Measurements from ENCODE around the gene MICAL1.
A peak's percentile ranks its signal among the peaks of the same experiment; 100 is the strongest.

MICAL1 gene

DNA sequence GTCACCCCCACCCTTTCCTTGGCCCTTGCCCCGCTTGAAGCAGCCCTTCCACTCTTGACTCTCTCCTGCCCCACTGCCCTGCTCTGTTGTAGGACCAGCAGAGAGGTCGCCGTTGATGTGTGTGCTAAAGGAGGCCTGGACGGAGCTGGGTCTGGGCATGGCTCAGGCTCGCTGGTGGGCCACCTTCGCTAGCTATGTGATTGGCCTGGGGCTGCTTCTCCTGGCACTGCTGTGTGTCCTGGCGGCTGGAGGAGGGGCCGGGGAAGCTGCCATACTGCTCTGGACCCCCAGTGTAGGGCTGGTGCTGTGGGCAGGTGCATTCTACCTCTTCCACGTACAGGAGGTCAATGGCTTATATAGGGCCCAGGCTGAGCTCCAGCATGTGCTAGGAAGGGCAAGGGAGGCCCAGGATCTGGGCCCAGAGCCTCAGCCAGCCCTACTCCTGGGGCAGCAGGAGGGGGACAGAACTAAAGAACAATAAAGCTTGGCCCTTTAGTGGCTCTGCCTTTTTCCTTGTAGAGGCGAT, 12.1 kb downstream of the MICAL1 start:
- no peak for DNase-seq (ENCODE audit: low spot score in 2 of 2)
- no peaks in the 10 kb centered on the region for H3K27me3 ChIP-seq (ENCODE audit: low read depth)
- peaks cover 12% of the 10 kb centered on the region for H3K4me1 ChIP-seq
- no peaks in the 10 kb centered on the region for H3K9me3 ChIP-seq
- H3K36me3 ChIP-seq (replicated peaks), result peaks cover 41% of the 10 kb centered on the region
- no peak overlapping the region for H3K4me3 ChIP-seq
- in situ Hi-C loops (cut with MboI; ENCODE audit: low sequenced_read_pairs), result no loop called here

DNA sequence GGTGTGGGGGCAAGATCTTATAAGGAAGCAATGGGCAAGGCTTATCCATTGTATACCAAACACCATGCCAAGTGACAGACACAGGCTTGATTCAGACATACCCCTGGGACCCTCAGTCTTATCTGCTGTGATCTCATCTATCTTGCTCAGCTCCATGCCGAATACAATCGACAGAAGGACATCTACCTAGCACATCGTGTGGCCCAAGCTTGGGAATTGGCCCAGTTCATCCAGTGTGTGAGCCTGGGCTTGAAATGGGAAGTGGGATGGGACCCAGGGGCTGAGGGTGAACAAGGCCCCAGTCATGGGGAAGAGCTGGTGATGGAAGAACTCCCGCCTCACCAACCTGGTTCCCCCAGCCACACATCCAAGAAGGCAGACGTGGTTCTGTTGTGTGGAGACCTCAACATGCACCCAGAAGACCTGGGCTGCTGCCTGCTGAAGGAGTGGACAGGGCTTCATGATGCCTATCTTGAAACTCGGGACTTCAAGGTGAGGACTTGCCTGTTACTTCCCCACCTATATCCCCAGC, 13.1 kb downstream of the MICAL1 start:
- in situ Hi-C loops (cut with MboI; ENCODE audit: low sequenced_read_pairs), result no loop called here
- H3K9me3 ChIP-seq, result no peaks in the 10 kb centered on the region
- peaks cover 41% of the 10 kb centered on the region for H3K36me3 ChIP-seq (replicated peaks)
- no peak for DNase-seq (ENCODE audit: low spot score in 2 of 2)
- no peak overlapping the region for H3K4me3 ChIP-seq
- peaks cover 12% of the 10 kb centered on the region for H3K4me1 ChIP-seq
- H3K27me3 ChIP-seq (ENCODE audit: low read depth), result no peaks in the 10 kb centered on the region

DNA sequence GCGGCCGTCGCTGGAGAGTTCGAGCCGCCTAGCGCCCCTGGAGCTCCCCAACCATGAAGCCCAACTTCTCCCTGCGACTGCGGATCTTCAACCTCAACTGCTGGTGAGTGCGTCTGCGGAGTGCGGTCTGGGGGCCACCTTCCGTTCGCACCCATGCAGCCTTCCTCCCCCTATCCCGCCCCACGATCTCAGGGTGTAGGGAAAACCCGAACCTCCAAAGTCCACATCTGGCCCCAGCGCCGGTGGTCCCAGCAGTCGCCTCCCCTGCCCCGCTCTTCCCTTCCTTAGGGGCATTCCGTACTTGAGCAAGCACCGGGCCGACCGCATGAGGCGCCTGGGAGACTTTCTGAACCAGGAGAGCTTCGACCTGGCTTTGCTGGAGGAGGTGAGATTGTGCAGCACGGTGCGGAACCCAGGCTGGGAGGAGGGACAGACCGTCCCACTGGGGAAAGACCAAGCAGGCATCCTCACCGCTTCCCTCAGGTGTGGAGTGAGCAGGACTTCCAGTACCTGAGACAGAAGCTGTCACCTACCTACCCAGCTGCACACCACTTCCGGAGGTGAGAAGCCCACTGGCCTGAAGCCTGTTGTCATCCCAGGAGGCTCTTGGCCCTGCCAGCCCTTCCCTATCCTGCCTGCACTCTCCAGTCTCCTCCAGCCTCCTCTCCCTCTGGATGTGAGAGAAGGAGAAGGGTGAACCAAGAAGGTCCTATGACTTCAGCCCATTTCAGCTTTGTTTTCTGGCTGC, 14.3 kb downstream of the MICAL1 start:
- in situ Hi-C loops (cut with MboI; ENCODE audit: low sequenced_read_pairs), result no loop called here
- Histone ChIP-seq H3K27me3 (ENCODE audit: low read depth) (no peaks in the 10 kb centered on the region), H3K36me3 (replicated peaks) (peaks cover 36% of the 10 kb centered on the region), H3K4me1 (peaks cover 12% of the 10 kb centered on the region), H3K4me3 (peak overlapping the region; percentile 79), H3K9me3 (no peaks in the 10 kb centered on the region)
- peak; percentile 47 to 72 for DNase-seq (ENCODE audit: low spot score in 2 of 2)

DNA sequence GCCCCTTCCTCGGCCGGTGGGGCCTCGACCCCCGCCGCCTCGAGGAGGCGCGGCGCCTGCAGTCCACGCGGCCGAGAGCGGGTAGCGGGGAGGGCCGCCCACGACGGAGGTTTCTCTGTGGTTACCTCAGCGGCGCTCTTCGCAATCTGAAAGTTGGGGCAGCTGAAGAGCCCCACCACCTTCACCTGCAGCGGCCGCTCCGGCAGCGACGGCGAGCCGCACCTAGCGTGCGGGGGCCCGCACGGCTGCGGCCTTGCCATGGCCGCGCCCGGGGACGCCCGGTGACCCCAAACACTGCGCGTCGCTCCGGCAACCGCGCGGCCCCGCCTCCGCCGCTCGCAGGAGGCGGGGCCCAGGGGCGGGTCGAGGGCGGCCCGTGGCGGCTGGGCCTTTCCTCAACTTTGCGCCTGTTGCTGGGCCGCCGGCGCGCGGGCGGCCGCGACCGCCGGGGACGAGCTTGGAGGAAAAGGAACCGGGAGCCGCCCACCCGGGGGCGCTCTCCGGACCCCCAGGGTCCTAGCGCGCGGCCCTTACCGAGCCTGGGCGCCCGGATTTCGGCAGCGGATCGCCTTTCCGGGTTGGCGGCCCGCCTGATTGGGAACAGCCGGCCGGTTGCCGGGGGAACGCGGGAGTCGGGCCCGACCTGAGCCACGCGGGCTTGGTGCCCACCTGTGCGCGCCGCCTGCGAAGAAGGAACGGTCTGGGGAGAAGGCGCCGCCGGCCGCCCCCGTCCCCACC, 15.1 kb downstream of the MICAL1 start, which contains the start of the genes PPIL6 and SMPD2:
PPIL6 (minus strand) TSS at position 298 of the 738 bp plus-strand sequence; CDS start at position 260, 38 bp downstream.
SMPD2 (plus strand) TSS at position 394 of the 738 bp plus-strand sequence. CDS start 398 bp downstream, outside the sequence.
- Histone ChIP-seq H3K9me3 (no peaks in the 10 kb centered on the region), H3K4me3 (peak within 1 kb of the TSS; percentile 79), H3K27me3 (ENCODE audit: low read depth) (no peaks in the 10 kb centered on the region), H3K36me3 (replicated peaks) (peaks cover 33% of the 10 kb centered on the region), H3K4me1 (peaks cover 12% of the 10 kb centered on the region)
- in situ Hi-C loops (cut with MboI; ENCODE audit: low sequenced_read_pairs), result no loop called here
- DNase-seq (ENCODE audit: low spot score in 2 of 2), result peak; percentile 86 to 90

DNA sequence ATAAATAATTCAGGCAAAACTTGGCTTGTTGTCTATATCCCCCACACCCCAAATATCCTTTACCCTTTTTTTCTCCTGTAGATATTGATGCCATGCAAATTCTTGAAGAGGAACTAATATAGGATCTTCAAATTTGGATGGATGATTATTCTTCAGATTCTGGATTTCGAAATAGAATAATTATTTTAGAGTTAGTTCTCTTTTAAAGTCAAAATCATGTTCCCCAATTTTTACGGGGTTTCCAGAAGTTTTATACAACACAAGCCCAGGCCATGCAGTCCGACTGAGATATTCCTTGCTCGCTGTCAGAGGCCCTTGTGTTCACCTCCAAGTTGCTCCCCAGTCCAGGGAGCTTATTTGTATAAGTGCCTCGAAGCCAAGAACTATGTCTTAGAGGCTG, 19.5 kb downstream of the MICAL1 start:
- Histone ChIP-seq H3K4me3 (no peak overlapping the region), H3K27me3 (ENCODE audit: low read depth) (no peaks in the 10 kb centered on the region), H3K9me3 (no peaks in the 10 kb centered on the region), H3K36me3 (replicated peaks) (no peaks in the 10 kb centered on the region; the same call in 1 of the 2 replicates), H3K4me1 (peaks cover 16% of the 10 kb centered on the region)
- DNase-seq (ENCODE audit: low spot score in 2 of 2), result no peak
- in situ Hi-C loops (cut with MboI; ENCODE audit: low sequenced_read_pairs), result no loop called here

GRCh38 chr6:109434456-109434855, 21.1 kb downstream of the MICAL1 start:
- peak; percentile 47 to 66 for DNase-seq (ENCODE audit: low spot score in 2 of 2)
- no peaks in the 10 kb centered on the region for H3K36me3 ChIP-seq (replicated peaks)
- H3K27me3 ChIP-seq (ENCODE audit: low read depth), result no peaks in the 10 kb centered on the region
- H3K4me1 ChIP-seq, result peaks cover 10% of the 10 kb centered on the region
- H3K9me3 ChIP-seq, result no peaks in the 10 kb centered on the region
- in situ Hi-C loops (cut with MboI; ENCODE audit: low sequenced_read_pairs), result no loop called here
- H3K4me3 ChIP-seq, result no peak overlapping the region

DNA sequence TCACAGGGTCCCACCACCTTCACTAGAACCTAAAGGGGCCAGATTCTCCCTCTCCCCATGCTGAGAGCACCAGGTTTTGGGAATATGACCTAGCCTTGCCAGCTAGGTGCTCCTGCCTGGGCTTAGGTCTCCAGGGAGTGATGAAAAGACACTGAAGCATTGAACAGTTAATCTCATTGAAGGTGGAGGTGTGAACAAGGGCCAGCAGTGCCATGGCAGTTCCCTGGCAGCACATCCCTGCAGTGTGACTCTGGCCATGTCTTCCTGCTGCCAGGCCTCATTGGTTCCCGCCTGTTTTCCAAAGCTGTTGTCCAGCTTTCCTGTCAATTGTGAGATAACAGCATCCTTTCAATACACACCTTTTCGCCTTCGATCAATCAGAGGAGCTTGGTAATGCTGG, 26.1 kb downstream of the MICAL1 start:
- in situ Hi-C loops (cut with MboI; ENCODE audit: low sequenced_read_pairs), result no loop called here
- Histone ChIP-seq H3K36me3 (replicated peaks) (no peaks in the 10 kb centered on the region), H3K9me3 (no peaks in the 10 kb centered on the region), H3K4me3 (no peak overlapping the region), H3K4me1 (peaks cover 5% of the 10 kb centered on the region), H3K27me3 (ENCODE audit: low read depth) (no peaks in the 10 kb centered on the region)
- DNase-seq (ENCODE audit: low spot score in 2 of 2), result no peak

GRCh38 chr6:109428889-109429477, 26.6 kb downstream of the MICAL1 start:
- in situ Hi-C loops (cut with MboI; ENCODE audit: low sequenced_read_pairs), result no loop called here
- no peak for DNase-seq (ENCODE audit: low spot score in 2 of 2)

GRCh38 chr6:109424946-109425345, 30.6 kb downstream of the MICAL1 start:
- Histone ChIP-seq H3K36me3 (replicated peaks) (no peaks in the 10 kb centered on the region), H3K27me3 (ENCODE audit: low read depth) (0 out of 2 replicates have a peak, but pooled peaks cover 3% of the 10 kb centered on the region), H3K4me1 (no peaks in the 10 kb centered on the region), H3K4me3 (no peak overlapping the region), H3K9me3 (no peaks in the 10 kb centered on the region)
- no peak for DNase-seq (ENCODE audit: low spot score in 2 of 2)
- in situ Hi-C loops (cut with MboI; ENCODE audit: low sequenced_read_pairs), result no loop called here

More at GRCh38 chr6:109428889-109429477, 26.6 kb downstream of the MICAL1 start:
- peaks cover 2% of the 10 kb centered on the region; the same call in 1 of the 2 replicates for H3K4me1 ChIP-seq
- H3K4me3 ChIP-seq, result no peak overlapping the region
- no peaks in the 10 kb centered on the region for H3K9me3 ChIP-seq
- no peaks in the 10 kb centered on the region for H3K27me3 ChIP-seq (ENCODE audit: low read depth)
- no peaks in the 10 kb centered on the region for H3K36me3 ChIP-seq (replicated peaks)

GRCh38 chr6:109421184-109421583, 34.4 kb downstream of the MICAL1 start:
- Histone ChIP-seq H3K9me3 (no peaks in the 10 kb centered on the region), H3K36me3 (replicated peaks) (no peaks in the 10 kb centered on the region), H3K4me1 (no peaks in the 10 kb centered on the region), H3K27me3 (ENCODE audit: low read depth) (0 out of 2 replicates have a peak, but pooled peaks cover 3% of the 10 kb centered on the region), H3K4me3 (no peak overlapping the region)
- in situ Hi-C loops (cut with MboI; ENCODE audit: low sequenced_read_pairs), result no loop called here
- DNase-seq (ENCODE audit: low spot score in 2 of 2), result no peak

- 0 out of 2 replicates have a peak, but pooled peaks cover 3% of the 10 kb centered on the region for H3K27me3 ChIP-seq (ENCODE audit: low read depth)
- in situ Hi-C loops (cut with MboI; ENCODE audit: low sequenced_read_pairs), result no loop called here
- DNase-seq (ENCODE audit: low spot score in 2 of 2), result no peak
- H3K4me1 ChIP-seq, result no peaks in the 10 kb centered on the region
- H3K9me3 ChIP-seq, result no peaks in the 10 kb centered on the region
- no peak overlapping the region for H3K4me3 ChIP-seq
- no peaks in the 10 kb centered on the region for H3K36me3 ChIP-seq (replicated peaks)
Measured at GRCh38 chr6:109420751-109421150, 34.8 kb downstream of the MICAL1 start.

- no peaks in the 10 kb centered on the region for H3K4me1 ChIP-seq
- no peak overlapping the region for H3K4me3 ChIP-seq
- H3K36me3 ChIP-seq (replicated peaks), result no peaks in the 10 kb centered on the region
- no peak for DNase-seq (ENCODE audit: low spot score in 2 of 2)
- no peaks in the 10 kb centered on the region for H3K9me3 ChIP-seq
- H3K27me3 ChIP-seq (ENCODE audit: low read depth), result 0 out of 2 replicates have a peak, but pooled peaks cover 3% of the 10 kb centered on the region
- in situ Hi-C loops (cut with MboI; ENCODE audit: low sequenced_read_pairs), result no loop called here
Measured at GRCh38 chr6:109417646-109418045, 37.9 kb downstream of the MICAL1 start.

- Histone ChIP-seq H3K4me3 (no peak overlapping the region), H3K27me3 (ENCODE audit: low read depth) (peaks cover 3% of the 10 kb centered on the region; the same call in 1 of the 2 replicates), H3K9me3 (no peaks in the 10 kb centered on the region), H3K4me1 (no peaks in the 10 kb centered on the region), H3K36me3 (replicated peaks) (no peaks in the 10 kb centered on the region)
- in situ Hi-C loops (cut with MboI; ENCODE audit: low sequenced_read_pairs), result no loop called here
- no peak for DNase-seq (ENCODE audit: low spot score in 2 of 2)
Measured at GRCh38 chr6:109411034-109411433, 44.5 kb downstream of the MICAL1 start.
